ENCODE results near the gene ACY1. TPM values are rescaled to one million over a fixed set of nuclear protein-coding genes. Genes with fewer than 3 reads are reported as not detected.
A peak's percentile ranks its signal among the peaks of the same experiment; 100 is the strongest.

ACY1 gene
- total and polyA plus RNA-seq, 10 of the 15 experiments (the other 5 are each of a cell fraction or from before 2014, with no cell fraction given) = 18.5 to 42.2 (median 27.8) TPM

DNA sequence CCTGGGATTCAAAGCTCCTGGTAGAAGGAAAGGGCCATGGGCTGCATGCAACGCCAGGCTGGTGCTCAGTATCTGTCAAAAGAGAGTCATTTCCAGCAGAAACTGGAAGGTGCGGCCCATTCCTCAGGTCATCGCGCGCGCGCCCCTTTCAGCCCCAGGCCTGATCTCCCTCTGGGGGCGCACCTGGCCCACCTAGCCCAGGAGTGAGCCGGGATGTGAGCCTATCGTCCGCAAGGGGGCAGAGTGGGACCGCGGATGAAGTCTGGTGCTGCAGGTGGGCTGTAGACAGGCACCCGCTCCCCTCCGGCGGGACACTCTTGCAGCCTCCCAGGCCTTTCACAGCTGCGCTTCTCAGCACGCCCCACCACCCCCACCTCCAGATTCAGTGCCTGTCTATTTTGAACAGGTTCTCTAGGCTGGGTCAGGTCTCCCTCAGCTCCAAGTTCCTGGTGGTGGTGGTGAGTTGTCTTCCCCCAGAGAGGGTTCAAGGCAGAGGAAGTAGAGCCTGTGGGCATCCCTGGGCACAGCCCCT, 18.2 kb downstream of the ACY1 start:
- Histone ChIP-seq H3K27ac (ENCODE audit: control insufficient read depth, insufficient read depth) (no peak overlapping the region), H3K9ac (ENCODE audit: control insufficient read depth, insufficient read depth, low read length) (no peak overlapping the region), H3K4me3 (no peak overlapping the region), H3K9me3 (replicated peaks; ENCODE audit: control insufficient read depth, insufficient read depth, low read length) (no peaks in the 10 kb centered on the region), H3K27me3 (replicated peaks in 1 of 2; ENCODE audit: control insufficient read depth in 2 of 2, insufficient read depth in 2 of 2, low read length in 1 of 2) (no peaks in the 10 kb centered on the region; a peak in 2 of 4 replicates), H3K36me3 (ENCODE audit: control insufficient read depth in 2 of 2, insufficient read depth in 2 of 2, low read length in 1 of 2) (no peaks in the 10 kb centered on the region), H3K4me1 (ENCODE audit: control insufficient read depth, insufficient read depth, low read length) (peaks cover 12% of the 10 kb centered on the region), H3K79me2 (ENCODE audit: control insufficient read depth, insufficient read depth, low read length) (no peaks in the 10 kb centered on the region), H4K20me1 (ENCODE audit: control insufficient read depth, insufficient read depth) (no peaks in the 10 kb centered on the region), H2AFZ (ENCODE audit: control insufficient read depth, low read depth, low read length) (peak overlapping the region; percentile 55), H3K4me2 (ENCODE audit: control insufficient read depth, insufficient read depth) (peak overlapping the region; percentile 38; the same call in 1 of the 2 replicates)
- peak; percentile 97 for ATAC-seq
- in situ Hi-C loops (cut with MboI) (loop anchor here (5.0 kb wide), 1 partner anchor 141 kb away; no protein-coding TSS in a partner anchor), intact Hi-C loops (cut with micrococcal nuclease; ENCODE audit: unreplicated experiment) (loop anchor here (1.0 kb wide), 3 partner anchors 52 to 143 kb away; no protein-coding TSS in a partner anchor)
- ChIA-PET CTCF (interaction anchor here (0.6 to 10.6 kb wide), 35 partner anchors 8 to 337 kb away, joined by 3 to 334 read pairs (median 5); partner anchors contain the start of genes ABHD14B, ACY1, DUSP7 and PARP3), POLR2A (interaction anchor here (0.7 to 1.8 kb wide), 3 partner anchors 18 to 60 kb away, joined by 4 read pairs; partner anchors contain the start of genes ACY1, PARP3 and RRP9), SMC1A (ENCODE audit: uncharacterized antibody, unreplicated experiment) (interaction anchor here (1.0 to 7.7 kb wide), 21 partner anchors 11 to 337 kb away, joined by 3 to 179 read pairs (median 6); partner anchors contain the start of genes DUSP7, PARP3, POC1A and RRP9), RAD21 (ENCODE audit: unreplicated experiment) (interaction anchor here (0.6 to 8.5 kb wide), 27 partner anchors 13 to 445 kb away, joined by 3 to 165 read pairs (median 4); partner anchors contain the start of genes DUSP7, PARP3, POC1A and WDR82)
- no peak for DNase-seq (ENCODE audit: low read depth, low spot score)
- BruUV-seq (replicated peaks) = no TSS peak
- WGBS (ENCODE audit: insufficient coverage, insufficient replicate concordance, low lambda C conversion rate, missing lambda C conversion rate) = 0% methylated on average over 18 of the region's 18 CpGs
- peak; percentile 65 for FAIRE-seq
- no peak for TF ChIP-seq SREBF2 (IDR thresholded peaks at IDR 0.05; ENCODE audit: low read length)
- TF ChIP-seq YBX1 (IDR thresholded peaks at IDR 0.05) = no peak
- no peak for TF ChIP-seq REST (IDR thresholded peaks at IDR 0.05; ENCODE audit: low read depth, low read length)
- TF ChIP-seq IRF4 (IDR thresholded peaks at IDR 0.05; ENCODE audit: low read depth, low read length) = peak; percentile 32; the same call in 1 of the 2 replicates
- TF ChIP-seq, protein P1, sequence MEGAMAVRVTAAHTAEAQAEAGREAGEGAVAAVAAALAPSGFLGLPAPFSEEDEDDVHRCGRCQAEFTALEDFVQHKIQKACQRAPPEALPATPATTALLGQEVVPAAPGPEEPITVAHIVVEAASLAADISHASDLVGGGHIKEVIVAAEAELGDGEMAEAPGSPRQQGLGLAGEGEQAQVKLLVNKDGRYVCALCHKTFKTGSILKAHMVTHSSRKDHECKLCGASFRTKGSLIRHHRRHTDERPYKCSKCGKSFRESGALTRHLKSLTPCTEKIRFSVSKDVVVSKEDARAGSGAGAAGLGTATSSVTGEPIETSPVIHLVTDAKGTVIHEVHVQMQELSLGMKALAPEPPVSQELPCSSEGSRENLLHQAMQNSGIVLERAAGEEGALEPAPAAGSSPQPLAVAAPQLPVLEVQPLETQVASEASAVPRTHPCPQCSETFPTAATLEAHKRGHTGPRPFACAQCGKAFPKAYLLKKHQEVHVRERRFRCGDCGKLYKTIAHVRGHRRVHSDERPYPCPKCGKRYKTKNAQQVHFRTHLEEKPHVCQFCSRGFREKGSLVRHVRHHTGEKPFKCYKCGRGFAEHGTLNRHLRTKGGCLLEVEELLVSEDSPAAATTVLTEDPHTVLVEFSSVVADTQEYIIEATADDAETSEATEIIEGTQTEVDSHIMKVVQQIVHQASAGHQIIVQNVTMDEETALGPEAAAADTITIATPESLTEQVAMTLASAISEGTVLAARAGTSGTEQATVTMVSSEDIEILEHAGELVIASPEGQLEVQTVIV (IDR thresholded peaks at IDR 0.05; ENCODE audit: borderline replicate concordance, partially characterized antibody) = no peak
- TF ChIP-seq ZNF622 (IDR thresholded peaks at IDR 0.05) = no peak
- no peak for TF ChIP-seq FOXM1 (IDR thresholded peaks at IDR 0.05; ENCODE audit: low read depth, low read length)
- no peak for TF ChIP-seq TAF1 (IDR thresholded peaks at IDR 0.05; ENCODE audit: borderline replicate concordance, low read depth, low read length)
- TF ChIP-seq RAD21 (IDR thresholded peaks at IDR 0.05; ENCODE audit: insufficient read depth, low read depth, low read length) = peak; percentile 97
- TF ChIP-seq, protein P2, sequence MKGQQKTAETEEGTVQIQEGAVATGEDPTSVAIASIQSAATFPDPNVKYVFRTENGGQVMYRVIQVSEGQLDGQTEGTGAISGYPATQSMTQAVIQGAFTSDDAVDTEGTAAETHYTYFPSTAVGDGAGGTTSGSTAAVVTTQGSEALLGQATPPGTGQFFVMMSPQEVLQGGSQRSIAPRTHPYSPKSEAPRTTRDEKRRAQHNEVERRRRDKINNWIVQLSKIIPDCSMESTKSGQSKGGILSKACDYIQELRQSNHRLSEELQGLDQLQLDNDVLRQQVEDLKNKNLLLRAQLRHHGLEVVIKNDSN (IDR thresholded peaks at IDR 0.05; ENCODE audit: borderline replicate concordance, extremely low read length, insufficient read depth, low read depth, low read length) = no peak
- TF ChIP-seq RCOR1 (conservative IDR thresholded peaks at IDR 0.05; ENCODE audit: low read depth, low read length) = no peak
- no peak for TF ChIP-seq CHD4 (IDR thresholded peaks at IDR 0.05)
- TF ChIP-seq SMARCA5 (IDR thresholded peaks at IDR 0.05) = peak; percentile 93

All from GM12878 (cell line).